Measurements from ENCODE around the gene LNX2.

DNA sequence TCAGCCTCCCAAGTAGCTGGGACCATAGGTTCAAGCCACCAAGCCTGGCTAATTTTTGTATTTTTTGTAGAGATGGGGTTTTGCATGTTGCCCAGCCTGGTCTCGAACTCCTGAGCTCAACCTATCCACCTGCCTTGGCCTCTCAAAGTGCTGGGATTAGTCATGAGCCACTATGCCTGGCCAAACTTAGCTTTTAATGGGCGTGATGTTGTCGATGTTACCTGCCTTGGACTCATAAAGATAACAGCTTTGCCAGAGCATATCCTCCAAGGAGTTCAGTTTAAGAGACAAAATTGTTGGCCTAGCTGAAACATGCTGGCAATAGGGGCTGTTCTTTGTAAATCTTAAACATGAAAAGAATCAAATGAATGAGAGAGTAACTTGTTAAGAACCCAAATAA, 14.5 kb upstream of the LNX2 start:
- TF ChIP-seq POLR2AphosphoS5 (IDR thresholded peaks at IDR 0.05; ENCODE audit: low read depth) (no peak), SPI1 (IDR thresholded peaks at IDR 0.05; ENCODE audit: borderline replicate concordance, low read depth) (no peak), GABPA (IDR thresholded peaks at IDR 0.05; ENCODE audit: low read depth) (no peak)
- TF ChIP-seq, protein P1, sequence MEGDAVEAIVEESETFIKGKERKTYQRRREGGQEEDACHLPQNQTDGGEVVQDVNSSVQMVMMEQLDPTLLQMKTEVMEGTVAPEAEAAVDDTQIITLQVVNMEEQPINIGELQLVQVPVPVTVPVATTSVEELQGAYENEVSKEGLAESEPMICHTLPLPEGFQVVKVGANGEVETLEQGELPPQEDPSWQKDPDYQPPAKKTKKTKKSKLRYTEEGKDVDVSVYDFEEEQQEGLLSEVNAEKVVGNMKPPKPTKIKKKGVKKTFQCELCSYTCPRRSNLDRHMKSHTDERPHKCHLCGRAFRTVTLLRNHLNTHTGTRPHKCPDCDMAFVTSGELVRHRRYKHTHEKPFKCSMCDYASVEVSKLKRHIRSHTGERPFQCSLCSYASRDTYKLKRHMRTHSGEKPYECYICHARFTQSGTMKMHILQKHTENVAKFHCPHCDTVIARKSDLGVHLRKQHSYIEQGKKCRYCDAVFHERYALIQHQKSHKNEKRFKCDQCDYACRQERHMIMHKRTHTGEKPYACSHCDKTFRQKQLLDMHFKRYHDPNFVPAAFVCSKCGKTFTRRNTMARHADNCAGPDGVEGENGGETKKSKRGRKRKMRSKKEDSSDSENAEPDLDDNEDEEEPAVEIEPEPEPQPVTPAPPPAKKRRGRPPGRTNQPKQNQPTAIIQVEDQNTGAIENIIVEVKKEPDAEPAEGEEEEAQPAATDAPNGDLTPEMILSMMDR (IDR thresholded peaks at IDR 0.05; ENCODE audit: insufficient read depth, low read length), result no peak
- TF ChIP-seq, protein P2, sequence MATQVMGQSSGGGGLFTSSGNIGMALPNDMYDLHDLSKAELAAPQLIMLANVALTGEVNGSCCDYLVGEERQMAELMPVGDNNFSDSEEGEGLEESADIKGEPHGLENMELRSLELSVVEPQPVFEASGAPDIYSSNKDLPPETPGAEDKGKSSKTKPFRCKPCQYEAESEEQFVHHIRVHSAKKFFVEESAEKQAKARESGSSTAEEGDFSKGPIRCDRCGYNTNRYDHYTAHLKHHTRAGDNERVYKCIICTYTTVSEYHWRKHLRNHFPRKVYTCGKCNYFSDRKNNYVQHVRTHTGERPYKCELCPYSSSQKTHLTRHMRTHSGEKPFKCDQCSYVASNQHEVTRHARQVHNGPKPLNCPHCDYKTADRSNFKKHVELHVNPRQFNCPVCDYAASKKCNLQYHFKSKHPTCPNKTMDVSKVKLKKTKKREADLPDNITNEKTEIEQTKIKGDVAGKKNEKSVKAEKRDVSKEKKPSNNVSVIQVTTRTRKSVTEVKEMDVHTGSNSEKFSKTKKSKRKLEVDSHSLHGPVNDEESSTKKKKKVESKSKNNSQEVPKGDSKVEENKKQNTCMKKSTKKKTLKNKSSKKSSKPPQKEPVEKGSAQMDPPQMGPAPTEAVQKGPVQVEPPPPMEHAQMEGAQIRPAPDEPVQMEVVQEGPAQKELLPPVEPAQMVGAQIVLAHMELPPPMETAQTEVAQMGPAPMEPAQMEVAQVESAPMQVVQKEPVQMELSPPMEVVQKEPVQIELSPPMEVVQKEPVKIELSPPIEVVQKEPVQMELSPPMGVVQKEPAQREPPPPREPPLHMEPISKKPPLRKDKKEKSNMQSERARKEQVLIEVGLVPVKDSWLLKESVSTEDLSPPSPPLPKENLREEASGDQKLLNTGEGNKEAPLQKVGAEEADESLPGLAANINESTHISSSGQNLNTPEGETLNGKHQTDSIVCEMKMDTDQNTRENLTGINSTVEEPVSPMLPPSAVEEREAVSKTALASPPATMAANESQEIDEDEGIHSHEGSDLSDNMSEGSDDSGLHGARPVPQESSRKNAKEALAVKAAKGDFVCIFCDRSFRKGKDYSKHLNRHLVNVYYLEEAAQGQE (IDR thresholded peaks at IDR 0.05; ENCODE audit: insufficient replicate concordance, low read depth), result no peak

Data from HL-60 (cell line).